A673 (cell line): ENCODE data around the gene NCR3LG1.

Experiments
- CTCF ChIP-seq: fragments of 300-800, 200-600 bp; sonication (generic); conservative IDR thresholded peaks from 2 replicates; pipeline ENCODE4 v1.5.1; 2017; ENCODE audit warnings: low read depth, mild to moderate bottlenecking, antibody characterized with exemption, low read length, moderate library complexity, mixed read lengths
- EZH2 ChIP-seq: fragments of 200-600 bp; sonication (generic); IDR thresholded peaks from 2 replicates; pipeline ENCODE4 v1.6.1; 2017; ENCODE audit warnings: borderline replicate concordance, low read depth, mild to moderate bottlenecking, mixed read lengths, antibody characterized with exemption, low read length; ENCODE audit not compliant: poor library complexity, severe bottlenecking

GRCh38 chr11:17405232-17406005 is 53.8 kb downstream of the NCR3LG1 start:
- TF ChIP-seq CTCF (no peak), EZH2 (no peak)
